Measurements from ENCODE around the gene CD19.

The CD19 gene

GRCh38 chr16:28915181-28915580, 16.6 kb upstream of the CD19 start:
- H3K4me3 ChIP-seq (ENCODE audit: control insufficient read depth, low read depth, low read length), result no peak overlapping the region
- TF ChIP-seq CTCF (IDR thresholded peaks at IDR 0.05; ENCODE audit: control insufficient read depth, insufficient read depth, low read depth, low read length, missing control alignments), result no peak
- peak; percentile 28 for DNase-seq (ENCODE audit: low read depth)

- no peak overlapping the region for H3K4me3 ChIP-seq (ENCODE audit: control insufficient read depth, low read depth, low read length)
- no peak for DNase-seq (ENCODE audit: low read depth)
- TF ChIP-seq CTCF (IDR thresholded peaks at IDR 0.05; ENCODE audit: control insufficient read depth, insufficient read depth, low read depth, low read length, missing control alignments), result no peak
Observed at GRCh38 chr16:28917095-28917494, 14.7 kb upstream of the CD19 start.

- no peak overlapping the region for H3K4me3 ChIP-seq (ENCODE audit: control insufficient read depth, low read depth, low read length)
- no peak for DNase-seq (ENCODE audit: low read depth)
- TF ChIP-seq CTCF (IDR thresholded peaks at IDR 0.05; ENCODE audit: control insufficient read depth, insufficient read depth, low read depth, low read length, missing control alignments), result no peak
Observed at GRCh38 chr16:28918698-28919097, 13.1 kb upstream of the CD19 start.

GRCh38 chr16:28923231-28923587, 8.6 kb upstream of the CD19 start:
- H3K4me3 ChIP-seq (ENCODE audit: control insufficient read depth, low read depth, low read length), result no peak overlapping the region
- no peak for TF ChIP-seq CTCF (IDR thresholded peaks at IDR 0.05; ENCODE audit: control insufficient read depth, insufficient read depth, low read depth, low read length, missing control alignments)
- no peak for DNase-seq (ENCODE audit: low read depth)

- no peak for TF ChIP-seq CTCF (IDR thresholded peaks at IDR 0.05; ENCODE audit: control insufficient read depth, insufficient read depth, low read depth, low read length, missing control alignments)
- H3K4me3 ChIP-seq (ENCODE audit: control insufficient read depth, low read depth, low read length), result peak overlapping the region; percentile 65; the same call in 1 of the 2 replicates
- no peak for DNase-seq (ENCODE audit: low read depth)
Observed at GRCh38 chr16:28923652-28924398, 7.9 kb upstream of the CD19 start.

GRCh38 chr16:28924399-28924761, 7.4 kb upstream of the CD19 start:
- peak overlapping the region; percentile 65 for H3K4me3 ChIP-seq (ENCODE audit: control insufficient read depth, low read depth, low read length)
- DNase-seq (ENCODE audit: low read depth), result no peak

More at GRCh38 chr16:28924399-28924761, 7.4 kb upstream of the CD19 start:
- TF ChIP-seq CTCF (IDR thresholded peaks at IDR 0.05; ENCODE audit: control insufficient read depth, insufficient read depth, low read depth, low read length, missing control alignments), result no peak

Measured in AG09309 (cell line).